GM23338 (cell line): ENCODE measurements around the gene CARMIL1. TPM values are rescaled to one million over a fixed set of nuclear protein-coding genes. Genes with fewer than 3 reads are reported as not detected.

ENCODE experiments used
- ATAC-seq: fragments of 200-7000 bp; cut with Tn5 transposase; 3 replicates; pipeline ENCODE4 v1.9.1; 2020
- DNase-seq: peaks from one replicate; pipeline ENCODE4 v3.0.0-alpha.2; 2015; ENCODE audit warnings: low spot score
- H2AFZ ChIP-seq: fragments of 200-600 bp; sonication (generic); 2 replicates; pipeline ENCODE4 v1.8.0; 2016; ENCODE audit warnings: antibody characterized with exemption, mild to moderate bottlenecking, moderate library complexity
- H3F3A ChIP-seq: fragments of 200-600 bp; sonication (generic); replicated peaks from 2 replicates; pipeline ENCODE4 v1.8.0; 2017; ENCODE audit warnings: antibody characterized with exemption, mixed run types, low read depth
- H3K27ac ChIP-seq: fragments of 200-600 bp; sonication (generic); 2 replicates; pipeline ENCODE4 v1.6.1; 2016; ENCODE audit warnings: low read depth
- H3K27me3 ChIP-seq: fragments of 200-600 bp; sonication (generic); 2 replicates; pipeline ENCODE4 v1.8.0; 2016; ENCODE audit warnings: mild to moderate bottlenecking, mixed run types, moderate library complexity; ENCODE audit not compliant: insufficient read depth
- H3K36me3 ChIP-seq: fragments of 200-600 bp; sonication (generic); 2 replicates; pipeline ENCODE4 v1.8.0; 2016; ENCODE audit warnings: mild to moderate bottlenecking; ENCODE audit not compliant: insufficient read depth
- H3K4me1 ChIP-seq: fragments of 200-600 bp; sonication (generic); 2 replicates; pipeline ENCODE4 v1.8.0; 2016; ENCODE audit warnings: mild to moderate bottlenecking, moderate library complexity; ENCODE audit not compliant: insufficient read depth
- H3K4me2 ChIP-seq: fragments of 200-600 bp; sonication (generic); 2 replicates; pipeline ENCODE4 v1.7.1; 2017; ENCODE audit warnings: mixed run types
- H3K4me3 ChIP-seq: fragments of 200-600 bp; sonication (generic); 2 replicates; pipeline ENCODE4 v1.6.1; 2016; ENCODE audit warnings: mixed run types
- H3K79me2 ChIP-seq: fragments of 200-600 bp; sonication (generic); replicated peaks from 2 replicates; pipeline ENCODE4 v1.8.0; 2017; ENCODE audit warnings: mild to moderate bottlenecking; ENCODE audit not compliant: insufficient read depth
- H3K9me2 ChIP-seq: fragments of 200-600 bp; sonication (generic); 2 replicates; pipeline ENCODE4 v1.8.0; 2017; ENCODE audit not compliant: insufficient read depth
- H4K20me1 ChIP-seq: fragments of 200-600 bp; sonication (generic); replicated peaks from 2 replicates; pipeline ENCODE4 v1.8.0; 2017; ENCODE audit warnings: mild to moderate bottlenecking; ENCODE audit not compliant: insufficient read depth
- H3K27ac Mint-ChIP-seq: 2 replicates; pipeline ENCODE4 v1.8.0; 2020; ENCODE audit warnings: inconsistent platforms, mild to moderate bottlenecking, moderate library complexity, mixed read lengths
- H3K27me3 Mint-ChIP-seq: 3 replicates; pipeline ENCODE4 v1.8.0; 2022; ENCODE audit warnings: low read depth, mild to moderate bottlenecking, moderate library complexity, mixed read lengths, inconsistent platforms; ENCODE audit not compliant: insufficient read depth, poor library complexity
- H3K36me3 Mint-ChIP-seq: 3 replicates; pipeline ENCODE4 v1.8.0; 2021; ENCODE audit warnings: low read depth, mild to moderate bottlenecking, inconsistent platforms, moderate library complexity, mixed read lengths
- H3K4me1 Mint-ChIP-seq: 3 replicates; pipeline ENCODE4 v1.8.0; 2020; ENCODE audit warnings: mild to moderate bottlenecking, inconsistent platforms, mixed read lengths
- H3K4me3 Mint-ChIP-seq: 3 replicates; pipeline ENCODE4 v1.8.0; 2021; ENCODE audit warnings: moderate library complexity, mild to moderate bottlenecking, inconsistent platforms, mixed read lengths
- H3K9me3 Mint-ChIP-seq: 3 replicates; pipeline ENCODE4 v1.8.0; 2020; ENCODE audit warnings: moderate library complexity, mild to moderate bottlenecking, inconsistent platforms, mixed read lengths
- CREB1 ChIP-seq: fragments of 250-450 bp; sonication (Bioruptor Pico); IDR thresholded peaks from 2 replicates; pipeline ENCODE4 v1.5.0; 2020; ENCODE audit warnings: low read depth, mild to moderate bottlenecking, moderate library complexity
- EZH2 ChIP-seq: fragments of 200-600 bp; sonication (generic); IDR thresholded peaks from one replicate; pipeline ENCODE4 v1.8.0; 2017; ENCODE audit warnings: antibody characterized with exemption, mild to moderate bottlenecking, low read depth; ENCODE audit not compliant: unreplicated experiment
- EZH2phosphoT487 ChIP-seq: fragments of 200-600 bp; sonication (generic); IDR thresholded peaks from one replicate; pipeline ENCODE4 v1.8.1; 2018; ENCODE audit warnings: antibody characterized with exemption; ENCODE audit not compliant: unreplicated experiment
- JUNB ChIP-seq: IDR thresholded peaks from one replicate; pipeline ENCODE4 v1.6.1; 2016; ENCODE audit warnings: antibody characterized with exemption; ENCODE audit not compliant: unreplicated experiment
- NANOG ChIP-seq: IDR thresholded peaks from 2 replicates; pipeline ENCODE4 v1.6.1; 2016; ENCODE audit warnings: antibody characterized with exemption, borderline replicate concordance
- STAT1 ChIP-seq: IDR thresholded peaks from one replicate; pipeline ENCODE4 v1.6.1; 2016; ENCODE audit warnings: antibody characterized with exemption; ENCODE audit not compliant: unreplicated experiment
- ZNF114 ChIP-seq: fragments of 250-450 bp; sonication (Bioruptor Pico); IDR thresholded peaks from 2 replicates; pipeline ENCODE4 v1.5.0; 2020; ENCODE audit warnings: mild to moderate bottlenecking, moderate library complexity
- ZNF331 ChIP-seq: fragments of 250-450 bp; sonication (Bioruptor Pico); IDR thresholded peaks from 2 replicates; pipeline ENCODE4 v1.5.0; 2020; ENCODE audit warnings: low read depth, mild to moderate bottlenecking, moderate library complexity
- polyA plus RNA-seq: library from polyadenylated mRNA; unstranded; fragments of >200 nt; fragmentation: Nextera tagmentation; extraction: Ambion mirVana; gene quantifications from 2 replicates; pipeline ENCODE4 v1.2.1, GENCODE V29; 2016
- total RNA-seq: library from RNA; depleted of rRNA; stranded (reverse); fragments of >200 nt; shearing (Covaris generic); gene quantifications from 2 replicates; pipeline ENCODE4 v1.2.3, GENCODE V29; 2014
- TF ChIP-seq, protein P1 (sequence below): IDR thresholded peaks from 2 replicates; pipeline ENCODE4 v1.6.1; 2016; ENCODE audit warnings: antibody characterized with exemption
- TF ChIP-seq, protein P2 (sequence below): IDR thresholded peaks from one replicate; pipeline ENCODE4 v1.6.1; 2018; ENCODE audit warnings: antibody characterized with exemption; ENCODE audit not compliant: unreplicated experiment
- TF ChIP-seq, protein P3 (sequence below), 2 experiments: fragments of 200-600 bp in 1 of 2; sonication (generic) in 1 of 2; conservative IDR thresholded peaks; 2 replicates each; pipeline versions ENCODE4 v1.5.1 to v1.6.1; 2016 to 2017; ENCODE audit warnings: antibody characterized with exemption in 2 of 2, low read depth in 2 of 2, mild to moderate bottlenecking in 2 of 2, moderate library complexity in 1 of 2
- TF ChIP-seq, protein P4 (sequence below): fragments of 250-450 bp; sonication (Bioruptor Pico); IDR thresholded peaks from 2 replicates; pipeline ENCODE4 v1.5.0; 2020; ENCODE audit warnings: mild to moderate bottlenecking, moderate library complexity

Gene CARMIL1
- total and polyA plus RNA-seq, 2 experiments from 2014 or later: 43.2 to 66.9 TPM

DNA sequence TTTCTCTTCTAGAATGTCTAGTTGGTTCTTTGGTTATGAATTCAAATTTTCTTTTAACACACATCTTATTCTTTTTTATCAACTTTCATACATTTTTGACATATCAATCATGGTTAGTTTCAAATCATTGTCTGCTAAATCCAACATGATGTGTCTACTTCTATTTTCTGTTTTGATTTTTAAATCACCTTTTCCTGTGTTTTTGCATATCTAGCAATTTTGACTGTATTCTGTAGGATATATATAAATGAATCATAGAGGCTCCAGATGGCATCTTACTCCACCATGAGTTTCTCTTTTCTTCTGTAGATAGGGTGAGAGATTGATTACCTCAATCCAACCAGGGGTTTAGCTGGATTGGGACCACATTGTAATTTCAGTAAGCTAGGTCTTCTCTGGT lies 34.3 kb upstream of the CARMIL1 start (continued):
- TF ChIP-seq, protein P1, sequence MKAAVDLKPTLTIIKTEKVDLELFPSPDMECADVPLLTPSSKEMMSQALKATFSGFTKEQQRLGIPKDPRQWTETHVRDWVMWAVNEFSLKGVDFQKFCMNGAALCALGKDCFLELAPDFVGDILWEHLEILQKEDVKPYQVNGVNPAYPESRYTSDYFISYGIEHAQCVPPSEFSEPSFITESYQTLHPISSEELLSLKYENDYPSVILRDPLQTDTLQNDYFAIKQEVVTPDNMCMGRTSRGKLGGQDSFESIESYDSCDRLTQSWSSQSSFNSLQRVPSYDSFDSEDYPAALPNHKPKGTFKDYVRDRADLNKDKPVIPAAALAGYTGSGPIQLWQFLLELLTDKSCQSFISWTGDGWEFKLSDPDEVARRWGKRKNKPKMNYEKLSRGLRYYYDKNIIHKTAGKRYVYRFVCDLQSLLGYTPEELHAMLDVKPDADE: no peak
- TF ChIP-seq CREB1 (CRISPR knock-in tag) (no peak), EZH2phosphoT487 (no peak), JUNB (no peak), STAT1 (no peak), EZH2 (no peak)
- TF ChIP-seq, protein P2, sequence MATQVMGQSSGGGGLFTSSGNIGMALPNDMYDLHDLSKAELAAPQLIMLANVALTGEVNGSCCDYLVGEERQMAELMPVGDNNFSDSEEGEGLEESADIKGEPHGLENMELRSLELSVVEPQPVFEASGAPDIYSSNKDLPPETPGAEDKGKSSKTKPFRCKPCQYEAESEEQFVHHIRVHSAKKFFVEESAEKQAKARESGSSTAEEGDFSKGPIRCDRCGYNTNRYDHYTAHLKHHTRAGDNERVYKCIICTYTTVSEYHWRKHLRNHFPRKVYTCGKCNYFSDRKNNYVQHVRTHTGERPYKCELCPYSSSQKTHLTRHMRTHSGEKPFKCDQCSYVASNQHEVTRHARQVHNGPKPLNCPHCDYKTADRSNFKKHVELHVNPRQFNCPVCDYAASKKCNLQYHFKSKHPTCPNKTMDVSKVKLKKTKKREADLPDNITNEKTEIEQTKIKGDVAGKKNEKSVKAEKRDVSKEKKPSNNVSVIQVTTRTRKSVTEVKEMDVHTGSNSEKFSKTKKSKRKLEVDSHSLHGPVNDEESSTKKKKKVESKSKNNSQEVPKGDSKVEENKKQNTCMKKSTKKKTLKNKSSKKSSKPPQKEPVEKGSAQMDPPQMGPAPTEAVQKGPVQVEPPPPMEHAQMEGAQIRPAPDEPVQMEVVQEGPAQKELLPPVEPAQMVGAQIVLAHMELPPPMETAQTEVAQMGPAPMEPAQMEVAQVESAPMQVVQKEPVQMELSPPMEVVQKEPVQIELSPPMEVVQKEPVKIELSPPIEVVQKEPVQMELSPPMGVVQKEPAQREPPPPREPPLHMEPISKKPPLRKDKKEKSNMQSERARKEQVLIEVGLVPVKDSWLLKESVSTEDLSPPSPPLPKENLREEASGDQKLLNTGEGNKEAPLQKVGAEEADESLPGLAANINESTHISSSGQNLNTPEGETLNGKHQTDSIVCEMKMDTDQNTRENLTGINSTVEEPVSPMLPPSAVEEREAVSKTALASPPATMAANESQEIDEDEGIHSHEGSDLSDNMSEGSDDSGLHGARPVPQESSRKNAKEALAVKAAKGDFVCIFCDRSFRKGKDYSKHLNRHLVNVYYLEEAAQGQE: no peak

DNA sequence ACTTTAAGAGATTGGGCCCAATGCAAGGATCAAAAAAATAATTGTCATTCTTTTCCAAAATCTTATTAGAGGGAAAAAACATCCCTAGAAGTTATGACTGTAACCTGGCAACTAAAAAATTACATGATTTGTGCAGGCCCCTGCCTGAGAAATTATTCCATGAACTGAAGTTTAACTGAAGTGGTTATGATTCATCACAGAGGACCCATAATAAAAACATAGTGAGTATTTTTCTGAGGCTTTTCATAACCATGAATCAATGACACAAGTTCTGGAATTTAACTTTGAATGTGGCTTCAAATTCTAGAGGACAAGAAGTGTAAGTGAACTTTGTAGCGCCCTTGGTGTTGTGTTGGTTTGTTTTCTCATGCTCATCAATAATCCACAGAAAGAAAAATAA lies 31.1 kb upstream of the CARMIL1 start:
- DNase-seq (no peak), ATAC-seq (no peak)
- Histone ChIP-seq H4K20me1 (no peaks in the 10 kb centered on the region), H2AFZ (no peak overlapping the region), H3K27ac (no peak overlapping the region), H3K9me2 (no peaks in the 10 kb centered on the region), H3K79me2 (no peaks in the 10 kb centered on the region), H3K36me3 (no peaks in the 10 kb centered on the region), H3K27me3 (no peaks in the 10 kb centered on the region), H3F3A (no peaks in the 10 kb centered on the region), H3K4me1 (no peaks in the 10 kb centered on the region), H3K4me3 (no peak overlapping the region), H3K4me2 (no peak overlapping the region)
- Mint-ChIP-seq H3K4me1 (peaks cover 5% of the 10 kb centered on the region; the same call in 2 of the 3 replicates), H3K9me3 (no peaks in the 10 kb centered on the region), H3K27me3 (no peaks in the 10 kb centered on the region), H3K4me3 (no peak overlapping the region), H3K36me3 (no peaks in the 10 kb centered on the region), H3K27ac (no peak overlapping the region)
- no peak for TF ChIP-seq ZNF331
- no peak for TF ChIP-seq JUNB
- no peak for TF ChIP-seq ZNF114 (CRISPR knock-in tag)
- TF ChIP-seq, protein P3, sequence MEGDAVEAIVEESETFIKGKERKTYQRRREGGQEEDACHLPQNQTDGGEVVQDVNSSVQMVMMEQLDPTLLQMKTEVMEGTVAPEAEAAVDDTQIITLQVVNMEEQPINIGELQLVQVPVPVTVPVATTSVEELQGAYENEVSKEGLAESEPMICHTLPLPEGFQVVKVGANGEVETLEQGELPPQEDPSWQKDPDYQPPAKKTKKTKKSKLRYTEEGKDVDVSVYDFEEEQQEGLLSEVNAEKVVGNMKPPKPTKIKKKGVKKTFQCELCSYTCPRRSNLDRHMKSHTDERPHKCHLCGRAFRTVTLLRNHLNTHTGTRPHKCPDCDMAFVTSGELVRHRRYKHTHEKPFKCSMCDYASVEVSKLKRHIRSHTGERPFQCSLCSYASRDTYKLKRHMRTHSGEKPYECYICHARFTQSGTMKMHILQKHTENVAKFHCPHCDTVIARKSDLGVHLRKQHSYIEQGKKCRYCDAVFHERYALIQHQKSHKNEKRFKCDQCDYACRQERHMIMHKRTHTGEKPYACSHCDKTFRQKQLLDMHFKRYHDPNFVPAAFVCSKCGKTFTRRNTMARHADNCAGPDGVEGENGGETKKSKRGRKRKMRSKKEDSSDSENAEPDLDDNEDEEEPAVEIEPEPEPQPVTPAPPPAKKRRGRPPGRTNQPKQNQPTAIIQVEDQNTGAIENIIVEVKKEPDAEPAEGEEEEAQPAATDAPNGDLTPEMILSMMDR (conservative IDR thresholded peaks at IDR 0.05; ENCODE audit: low read depth in 2 of 2): no peak
- no peak for TF ChIP-seq EZH2phosphoT487
- TF ChIP-seq STAT1: no peak
- TF ChIP-seq, protein P1: no peak
- TF ChIP-seq, protein P4, sequence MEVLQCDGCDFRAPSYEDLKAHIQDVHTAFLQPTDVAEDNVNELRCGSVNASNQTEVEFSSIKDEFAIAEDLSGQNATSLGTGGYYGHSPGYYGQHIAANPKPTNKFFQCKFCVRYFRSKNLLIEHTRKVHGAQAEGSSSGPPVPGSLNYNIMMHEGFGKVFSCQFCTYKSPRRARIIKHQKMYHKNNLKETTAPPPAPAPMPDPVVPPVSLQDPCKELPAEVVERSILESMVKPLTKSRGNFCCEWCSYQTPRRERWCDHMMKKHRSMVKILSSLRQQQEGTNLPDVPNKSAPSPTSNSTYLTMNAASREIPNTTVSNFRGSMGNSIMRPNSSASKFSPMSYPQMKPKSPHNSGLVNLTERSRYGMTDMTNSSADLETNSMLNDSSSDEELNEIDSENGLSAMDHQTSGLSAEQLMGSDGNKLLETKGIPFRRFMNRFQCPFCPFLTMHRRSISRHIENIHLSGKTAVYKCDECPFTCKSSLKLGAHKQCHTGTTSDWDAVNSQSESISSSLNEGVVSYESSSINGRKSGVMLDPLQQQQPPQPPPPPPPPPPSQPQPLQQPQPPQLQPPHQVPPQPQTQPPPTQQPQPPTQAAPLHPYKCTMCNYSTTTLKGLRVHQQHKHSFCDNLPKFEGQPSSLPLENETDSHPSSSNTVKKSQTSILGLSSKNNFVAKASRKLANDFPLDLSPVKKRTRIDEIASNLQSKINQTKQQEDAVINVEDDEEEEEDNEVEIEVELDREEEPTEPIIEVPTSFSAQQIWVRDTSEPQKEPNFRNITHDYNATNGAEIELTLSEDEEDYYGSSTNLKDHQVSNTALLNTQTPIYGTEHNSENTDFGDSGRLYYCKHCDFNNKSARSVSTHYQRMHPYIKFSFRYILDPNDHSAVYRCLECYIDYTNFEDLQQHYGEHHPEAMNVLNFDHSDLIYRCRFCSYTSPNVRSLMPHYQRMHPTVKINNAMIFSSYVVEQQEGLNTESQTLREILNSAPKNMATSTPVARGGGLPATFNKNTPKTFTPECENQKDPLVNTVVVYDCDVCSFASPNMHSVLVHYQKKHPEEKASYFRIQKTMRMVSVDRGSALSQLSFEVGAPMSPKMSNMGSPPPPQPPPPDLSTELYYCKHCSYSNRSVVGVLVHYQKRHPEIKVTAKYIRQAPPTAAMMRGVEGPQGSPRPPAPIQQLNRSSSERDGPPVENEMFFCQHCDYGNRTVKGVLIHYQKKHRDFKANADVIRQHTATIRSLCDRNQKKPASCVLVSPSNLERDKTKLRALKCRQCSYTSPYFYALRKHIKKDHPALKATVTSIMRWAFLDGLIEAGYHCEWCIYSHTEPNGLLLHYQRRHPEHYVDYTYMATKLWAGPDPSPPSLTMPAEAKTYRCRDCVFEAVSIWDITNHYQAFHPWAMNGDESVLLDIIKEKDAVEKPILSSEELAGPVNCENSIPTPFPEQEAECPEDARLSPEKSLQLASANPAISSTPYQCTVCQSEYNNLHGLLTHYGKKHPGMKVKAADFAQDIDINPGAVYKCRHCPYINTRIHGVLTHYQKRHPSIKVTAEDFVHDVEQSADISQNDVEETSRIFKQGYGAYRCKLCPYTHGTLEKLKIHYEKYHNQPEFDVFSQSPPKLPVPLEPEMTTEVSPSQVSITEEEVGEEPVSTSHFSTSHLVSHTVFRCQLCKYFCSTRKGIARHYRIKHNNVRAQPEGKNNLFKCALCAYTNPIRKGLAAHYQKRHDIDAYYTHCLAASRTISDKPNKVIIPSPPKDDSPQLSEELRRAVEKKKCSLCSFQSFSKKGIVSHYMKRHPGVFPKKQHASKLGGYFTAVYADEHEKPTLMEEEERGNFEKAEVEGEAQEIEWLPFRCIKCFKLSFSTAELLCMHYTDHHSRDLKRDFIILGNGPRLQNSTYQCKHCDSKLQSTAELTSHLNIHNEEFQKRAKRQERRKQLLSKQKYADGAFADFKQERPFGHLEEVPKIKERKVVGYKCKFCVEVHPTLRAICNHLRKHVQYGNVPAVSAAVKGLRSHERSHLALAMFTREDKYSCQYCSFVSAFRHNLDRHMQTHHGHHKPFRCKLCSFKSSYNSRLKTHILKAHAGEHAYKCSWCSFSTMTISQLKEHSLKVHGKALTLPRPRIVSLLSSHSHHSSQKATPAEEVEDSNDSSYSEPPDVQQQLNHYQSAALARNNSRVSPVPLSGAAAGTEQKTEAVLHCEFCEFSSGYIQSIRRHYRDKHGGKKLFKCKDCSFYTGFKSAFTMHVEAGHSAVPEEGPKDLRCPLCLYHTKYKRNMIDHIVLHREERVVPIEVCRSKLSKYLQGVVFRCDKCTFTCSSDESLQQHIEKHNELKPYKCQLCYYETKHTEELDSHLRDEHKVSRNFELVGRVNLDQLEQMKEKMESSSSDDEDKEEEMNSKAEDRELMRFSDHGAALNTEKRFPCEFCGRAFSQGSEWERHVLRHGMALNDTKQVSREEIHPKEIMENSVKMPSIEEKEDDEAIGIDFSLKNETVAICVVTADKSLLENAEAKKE (CRISPR knock-in tag): no peak
- no peak for TF ChIP-seq NANOG
